Measurements from ENCODE around the gene MAP2. TPM values are rescaled to one million over a fixed set of nuclear protein-coding genes. Genes with fewer than 3 reads are reported as not detected.

The MAP2 gene
- total RNA-seq, 2 experiments from 2014 or later: 0.10 TPM; not detected in 1

GRCh38 chr2:209526561-209526960 lies 102.7 kb downstream of the MAP2 start:
- Histone ChIP-seq H3K9me2 (ENCODE audit: insufficient read depth, low read length) (no peaks in the 10 kb centered on the region), H3K4me2 (ENCODE audit: low read length) (peak overlapping the region; percentile 3; the same call in 1 of the 2 replicates), H2AFZ (ENCODE audit: low read length) (no peak overlapping the region), H3K79me2 (ENCODE audit: insufficient read depth, low read depth, low read length) (no peaks in the 10 kb centered on the region), H3K36me3 (ENCODE audit: insufficient read depth, low read length) (no peaks in the 10 kb centered on the region), H3K4me3 (ENCODE audit: low read depth, low read length, poor library complexity, severe bottlenecking) (no peak overlapping the region), H3K27ac (ENCODE audit: low read depth, low read length, poor library complexity, severe bottlenecking) (no peak overlapping the region), H3K9me3 (ENCODE audit: low read length) (no peaks in the 10 kb centered on the region), H4K20me1 (ENCODE audit: insufficient read depth, low read length) (no peaks in the 10 kb centered on the region), H3K4me1 (ENCODE audit: insufficient read depth, low read length, poor library complexity, severe bottlenecking) (peaks cover 12% of the 10 kb centered on the region)
- POLR2A ChIA-PET: interaction anchor here (0.6 to 0.9 kb wide), 3 partner anchors 13 to 1940 kb away, joined by 3 to 4 read pairs (median 4); no protein-coding TSS in a partner anchor
- no peak for TF ChIP-seq EZH2phosphoT487 (IDR thresholded peaks at IDR 0.05; ENCODE audit: borderline replicate concordance, low read depth, low read length)
- CTCF ChIA-PET (ENCODE audit: unreplicated experiment): no interaction called here
- no peak for DNase-seq (ENCODE audit: low spot score)
- intact Hi-C loops (cut with micrococcal nuclease; ENCODE audit: unreplicated experiment): no loop called here
- no TSS peak for BruUV-seq (replicated peaks)

- no peak overlapping the region for H3K27ac ChIP-seq (ENCODE audit: low read depth, low read length, poor library complexity, severe bottlenecking)
- ChIA-PET CTCF (ENCODE audit: unreplicated experiment) (no interaction called here), POLR2A (no interaction called here)
- no peaks in the 10 kb centered on the region for H3K9me2 ChIP-seq (ENCODE audit: insufficient read depth, low read length)
- TF ChIP-seq CTCF (conservative IDR thresholded peaks at IDR 0.05; ENCODE audit: low read length): no peak
- TF ChIP-seq EZH2phosphoT487 (IDR thresholded peaks at IDR 0.05; ENCODE audit: borderline replicate concordance, low read depth, low read length): no peak
- intact Hi-C loops (cut with micrococcal nuclease; ENCODE audit: unreplicated experiment): no loop called here
- DNase-seq (ENCODE audit: low spot score): no peak
- H3K4me1 ChIP-seq (ENCODE audit: insufficient read depth, low read length, poor library complexity, severe bottlenecking): peaks cover 12% of the 10 kb centered on the region
- no peak overlapping the region for H2AFZ ChIP-seq (ENCODE audit: low read length)
- BruUV-seq (replicated peaks): no TSS peak
- no peaks in the 10 kb centered on the region for H3K9me3 ChIP-seq (ENCODE audit: low read length)
- H3K4me2 ChIP-seq (ENCODE audit: low read length): no peak overlapping the region
- H4K20me1 ChIP-seq (ENCODE audit: insufficient read depth, low read length): no peaks in the 10 kb centered on the region
- no peak overlapping the region for H3K4me3 ChIP-seq (ENCODE audit: low read depth, low read length, poor library complexity, severe bottlenecking)
- H3K79me2 ChIP-seq (ENCODE audit: insufficient read depth, low read depth, low read length): no peaks in the 10 kb centered on the region
- H3K36me3 ChIP-seq (ENCODE audit: insufficient read depth, low read length): no peaks in the 10 kb centered on the region
Observed at GRCh38 chr2:209529579-209529978, 105.7 kb downstream of the MAP2 start.

GRCh38 chr2:209532321-209532720 lies 108.5 kb downstream of the MAP2 start:
- intact Hi-C loops (cut with micrococcal nuclease; ENCODE audit: unreplicated experiment): no loop called here
- Histone ChIP-seq H3K27ac (ENCODE audit: low read depth, low read length, poor library complexity, severe bottlenecking) (no peak overlapping the region), H2AFZ (ENCODE audit: low read length) (no peak overlapping the region), H4K20me1 (ENCODE audit: insufficient read depth, low read length) (no peaks in the 10 kb centered on the region), H3K9me3 (ENCODE audit: low read length) (no peaks in the 10 kb centered on the region), H3K9me2 (ENCODE audit: insufficient read depth, low read length) (no peaks in the 10 kb centered on the region), H3K36me3 (ENCODE audit: insufficient read depth, low read length) (no peaks in the 10 kb centered on the region), H3K4me1 (ENCODE audit: insufficient read depth, low read length, poor library complexity, severe bottlenecking) (no peaks in the 10 kb centered on the region), H3K4me3 (ENCODE audit: low read depth, low read length, poor library complexity, severe bottlenecking) (no peak overlapping the region), H3K79me2 (ENCODE audit: insufficient read depth, low read depth, low read length) (no peaks in the 10 kb centered on the region), H3K4me2 (ENCODE audit: low read length) (no peak overlapping the region)
- no TSS peak for BruUV-seq (replicated peaks)
- ChIA-PET CTCF (ENCODE audit: unreplicated experiment) (no interaction called here), POLR2A (no interaction called here)
- DNase-seq (ENCODE audit: low spot score): no peak
- TF ChIP-seq EZH2phosphoT487 (IDR thresholded peaks at IDR 0.05; ENCODE audit: borderline replicate concordance, low read depth, low read length): no peak
- no peak for TF ChIP-seq CTCF (conservative IDR thresholded peaks at IDR 0.05; ENCODE audit: low read length)

Data from OCI-LY7 (cell line).